Measurements from ENCODE around the gene POFUT2.

POFUT2 gene

DNA sequence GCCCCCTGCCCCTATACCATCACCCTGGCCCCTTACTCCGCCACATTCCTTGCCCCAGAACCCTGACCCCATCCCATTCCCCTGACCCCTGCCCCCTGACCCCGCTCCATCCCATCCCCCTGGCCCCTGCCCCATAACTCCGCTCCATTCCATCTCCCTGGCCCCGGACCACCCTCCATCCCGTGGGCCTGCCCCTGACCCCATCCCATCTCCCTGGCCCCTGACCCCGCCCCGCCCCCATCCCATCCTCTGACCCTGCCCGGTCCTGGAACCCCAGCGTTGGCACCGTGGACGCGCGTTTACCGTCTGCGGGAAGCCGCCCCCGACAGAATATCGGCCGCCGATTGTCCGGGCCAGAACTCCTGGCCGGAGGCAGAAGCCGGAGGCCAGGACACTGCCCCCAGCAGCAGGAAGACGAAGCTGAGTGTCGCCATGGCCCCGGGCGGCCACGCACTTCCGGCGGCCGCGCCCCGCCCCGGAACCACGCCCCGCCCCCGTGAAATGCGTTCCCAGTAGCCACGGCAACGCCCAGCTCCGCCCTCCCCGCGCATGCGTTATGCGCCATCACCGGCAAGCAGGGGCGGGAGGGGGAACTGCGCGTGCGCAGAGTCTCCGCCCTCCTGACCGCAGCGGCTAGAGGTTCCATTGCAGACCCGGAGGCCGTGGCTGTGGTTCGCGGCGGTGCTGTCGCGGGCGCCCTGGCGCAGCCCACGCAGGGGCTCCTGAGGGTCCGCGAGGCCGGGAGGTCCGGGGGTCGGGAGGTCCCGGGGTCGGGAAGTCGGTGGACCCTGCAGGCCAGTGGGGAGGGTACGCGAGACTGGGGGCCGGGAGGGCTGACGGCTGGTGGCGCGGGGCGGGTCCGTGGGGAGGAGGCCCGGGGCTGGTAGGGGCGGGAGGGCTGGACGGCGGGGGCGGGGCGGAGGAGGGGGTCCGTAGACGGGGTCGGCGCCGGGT is at the start of gene POFUT2:
TSS of gene POFUT2 (minus strand) at position 458 of the 954 bp plus-strand sequence. CDS start at position 434, 24 bp downstream.
- DNase-seq (ENCODE audit: low spot score), result peak; percentile 89

GRCh38 chr21:45336870-45337269 is 49.2 kb upstream of the POFUT2 start:
- no peak for DNase-seq (ENCODE audit: low spot score)

DNA sequence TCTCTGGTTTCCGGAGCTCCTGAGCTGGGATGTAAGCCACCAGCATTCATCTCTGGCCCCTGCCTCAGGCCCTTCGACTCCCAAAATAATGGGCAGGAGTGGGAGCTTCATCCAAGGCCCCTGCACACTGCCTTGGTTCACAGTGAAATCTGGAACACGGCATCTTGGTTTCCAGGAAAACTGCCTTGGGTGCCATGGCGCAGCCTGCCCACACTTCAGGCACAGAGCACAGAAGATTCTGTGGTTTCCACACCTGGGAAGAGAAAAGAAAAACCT is 48.8 kb upstream of the POFUT2 start:
- no peak for DNase-seq (ENCODE audit: low spot score)

GRCh38 chr21:45335761-45336534 is 48.3 kb upstream of the POFUT2 start:
- no peak for DNase-seq (ENCODE audit: low spot score)

- DNase-seq (ENCODE audit: low spot score), result no peak
Observed at GRCh38 chr21:45335151-45335760, 47.6 kb upstream of the POFUT2 start.

DNA sequence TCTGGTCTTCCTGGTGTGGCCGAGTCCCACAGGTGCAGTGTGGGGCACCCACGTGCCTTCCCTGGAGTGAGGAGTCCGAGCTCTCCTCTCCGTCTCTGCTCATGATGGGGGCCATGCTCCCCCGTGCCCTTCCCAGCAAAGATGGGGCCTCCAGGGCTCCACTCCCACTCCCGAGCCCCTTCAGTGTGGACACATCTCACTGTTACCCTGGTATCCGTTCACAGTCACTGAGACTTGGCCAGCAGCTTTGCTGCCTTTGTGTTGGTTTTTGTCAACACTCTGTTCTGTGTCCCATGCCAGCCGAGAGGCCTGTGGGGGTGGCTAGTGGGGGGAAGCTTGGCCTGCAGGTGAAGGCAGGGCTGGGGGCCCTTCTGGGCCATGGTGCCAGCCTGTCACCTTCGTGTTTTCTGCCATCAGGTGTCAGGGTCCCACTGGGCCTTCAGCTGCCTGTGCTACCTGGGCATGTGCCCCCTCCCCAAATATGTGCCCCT is 46.9 kb upstream of the POFUT2 start:
- DNase-seq (ENCODE audit: low spot score), result no peak

DNA sequence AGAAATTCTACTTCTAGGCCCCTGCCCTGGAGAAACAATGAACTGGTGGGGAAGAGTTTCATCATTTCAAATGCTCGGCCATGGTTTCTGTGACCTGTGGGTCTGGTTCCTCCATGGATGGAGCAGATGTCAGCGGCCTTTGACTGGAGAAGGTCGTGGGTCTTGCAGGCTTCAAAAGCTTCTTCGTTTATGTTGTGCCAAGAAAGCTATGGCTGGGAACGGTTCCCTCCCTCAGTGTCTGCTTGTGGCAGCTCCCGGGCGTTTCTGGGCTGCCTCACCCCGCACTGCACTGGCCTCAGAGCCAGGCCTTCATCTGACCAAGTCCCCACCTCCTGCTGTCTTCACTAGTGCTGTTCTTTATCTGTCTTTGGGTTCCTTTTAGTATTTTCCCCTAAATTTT is 46.4 kb upstream of the POFUT2 start:
- DNase-seq (ENCODE audit: low spot score), result no peak

- no peak for DNase-seq (ENCODE audit: low spot score)
Observed at GRCh38 chr21:45333583-45334121, 46.0 kb upstream of the POFUT2 start.

- no peak for DNase-seq (ENCODE audit: low spot score)
Observed at GRCh38 chr21:45332981-45333582, 45.4 kb upstream of the POFUT2 start.

- no peak for DNase-seq (ENCODE audit: low spot score)
Observed at GRCh38 chr21:45332415-45332814, 44.7 kb upstream of the POFUT2 start.

GRCh38 chr21:45331531-45332147 is 43.9 kb upstream of the POFUT2 start:
- DNase-seq (ENCODE audit: low spot score), result no peak

DNA sequence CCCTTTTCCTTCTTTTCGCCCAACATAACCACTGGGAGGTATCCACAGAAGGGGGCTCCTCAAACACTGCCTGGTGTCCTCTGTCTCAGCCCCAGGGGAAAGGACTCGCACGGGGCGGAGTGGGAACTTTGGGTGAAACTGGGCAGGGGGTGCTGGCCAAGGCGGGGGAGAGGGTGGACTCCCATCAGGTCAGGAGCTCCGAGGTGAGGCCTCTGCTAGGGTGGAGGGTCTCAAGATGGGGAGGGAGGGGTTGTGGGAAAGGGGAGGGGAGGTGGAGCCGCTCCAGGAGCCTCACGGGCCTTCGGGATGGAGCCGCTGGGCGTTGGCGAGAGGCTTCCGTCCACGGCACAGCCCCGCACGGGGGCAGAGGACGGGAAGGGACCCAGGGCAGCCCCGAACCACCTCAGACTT is 43.2 kb upstream of the POFUT2 start:
- DNase-seq (ENCODE audit: low spot score), result no peak

DNA sequence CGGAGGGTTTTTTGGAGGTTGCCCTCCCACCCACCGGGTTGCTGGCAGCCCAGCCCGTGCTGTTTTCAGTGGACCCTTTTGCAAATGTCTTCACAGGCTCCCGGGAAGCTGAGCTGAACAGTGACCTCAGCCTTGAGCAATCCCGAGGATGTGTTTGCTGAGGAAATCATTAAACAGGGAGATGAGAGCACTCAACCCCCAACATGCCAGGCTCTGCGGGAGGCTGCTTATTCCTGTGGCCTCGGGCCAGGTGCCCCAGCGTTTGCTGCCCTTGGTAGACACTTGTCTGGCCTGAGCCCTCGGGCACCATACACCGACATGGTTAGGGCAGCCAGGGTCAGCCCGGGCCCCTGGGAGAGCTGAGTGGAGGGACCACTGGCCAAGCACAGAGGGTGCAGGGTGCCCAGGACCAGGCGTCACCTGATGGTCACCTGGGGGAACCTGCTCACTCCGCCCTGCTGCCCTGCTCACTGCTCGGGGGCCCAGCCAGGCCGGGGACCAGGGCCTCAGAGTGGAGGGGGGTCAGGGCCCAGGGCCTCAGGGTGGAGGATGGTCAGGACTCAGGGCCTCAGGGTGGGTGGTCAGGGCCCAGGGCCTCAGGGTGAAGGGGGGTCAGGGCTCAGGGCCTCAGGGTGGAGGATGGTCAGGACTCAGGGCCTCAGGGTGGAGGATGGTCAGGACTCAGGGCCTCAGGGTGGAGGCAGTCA is 42.5 kb upstream of the POFUT2 start:
- no peak for DNase-seq (ENCODE audit: low spot score)

GRCh38 chr21:45329261-45330074 is 41.8 kb upstream of the POFUT2 start:
- no peak for DNase-seq (ENCODE audit: low spot score)

DNA sequence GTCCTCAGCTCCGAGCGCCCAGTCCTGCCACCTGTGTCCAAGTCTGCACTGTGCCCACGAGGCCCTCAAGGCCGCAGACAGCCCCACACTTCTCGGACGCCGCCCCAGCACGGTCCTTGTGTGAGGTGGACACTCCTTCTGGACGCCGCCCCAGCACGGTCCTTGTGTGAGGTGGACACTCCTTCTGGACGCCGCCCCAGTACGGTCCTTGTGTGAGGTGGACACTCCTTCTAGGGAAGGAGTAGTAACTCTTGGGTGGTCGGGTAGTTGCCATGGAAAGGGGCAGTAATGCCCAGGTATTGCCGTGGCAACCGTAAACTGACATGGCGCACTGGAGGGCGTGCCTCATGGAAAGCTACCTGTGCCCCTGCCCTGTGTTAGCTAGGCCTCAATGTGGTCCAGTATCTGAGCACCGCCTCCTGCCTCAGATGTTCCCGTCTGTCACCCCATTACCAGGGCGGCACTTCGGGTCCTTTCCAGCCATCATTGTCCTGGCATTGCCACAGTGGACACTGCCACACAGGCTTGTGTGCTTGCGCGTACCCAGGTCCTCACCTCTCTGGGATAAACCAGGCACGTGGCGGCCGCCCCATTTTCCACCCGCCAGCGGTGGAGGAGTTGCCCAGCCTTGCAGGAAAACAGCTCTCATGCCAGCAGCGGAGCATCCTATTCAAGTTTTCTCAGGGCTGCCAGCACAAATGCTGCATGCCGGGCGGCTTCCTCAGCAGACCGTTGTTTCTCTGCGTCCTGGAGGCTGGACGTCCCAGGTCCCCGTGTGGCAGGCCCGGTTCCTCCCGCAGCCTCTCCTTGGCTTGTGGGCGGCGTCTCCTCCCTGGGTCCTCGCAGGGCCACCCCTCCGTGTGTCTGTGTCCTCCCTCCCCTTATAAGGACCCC is 40.8 kb upstream of the POFUT2 start:
- no peak for DNase-seq (ENCODE audit: low spot score)

- no peak for DNase-seq (ENCODE audit: low spot score)
Observed at GRCh38 chr21:45327441-45328197, 39.9 kb upstream of the POFUT2 start.

GRCh38 chr21:45326891-45327440 is 39.3 kb upstream of the POFUT2 start:
- DNase-seq (ENCODE audit: low spot score), result no peak

Data from pons (tissue), 1 donor.